Amygdala (tissue), 56 donors: Measurements from ENCODE around the gene OR6C1.
"Not testable (repeated sequence)": the region's sequence is repeated elsewhere in the genome, so short reads cannot be mapped to it uniquely, and the experiment has no call there.

Source experiments
- DNase-seq, 56 donors: peaks; one replicate each; lab custom pipeline; 2025; lab: John Stamatoyannopoulos, UW

The OR6C1 gene

DNA sequence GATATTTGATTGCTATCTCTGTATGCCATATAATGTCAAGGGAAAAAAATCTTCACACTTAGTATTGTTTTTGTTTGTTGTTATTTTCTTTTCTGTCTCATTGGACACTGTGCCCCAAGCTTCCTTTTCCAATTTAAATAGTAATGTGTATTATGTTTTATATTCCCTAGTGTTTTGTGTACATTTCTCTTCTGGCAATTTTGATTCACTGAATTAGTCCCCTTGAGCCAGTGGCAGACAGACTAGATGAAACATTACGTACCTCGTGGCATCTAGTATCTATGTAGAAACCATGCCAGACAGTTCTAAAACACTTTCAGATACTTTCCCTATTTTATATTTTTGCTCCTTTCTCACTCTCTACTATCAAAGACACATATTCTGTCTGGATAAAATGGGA lies at the start of gene OR6C1:
Gene OR6C1, plus strand, starts transcription at position 301 of the 400 bp plus-strand sequence. CDS start 6,257 bp downstream, outside the sequence.
- DNase-seq, result no peak

DNA sequence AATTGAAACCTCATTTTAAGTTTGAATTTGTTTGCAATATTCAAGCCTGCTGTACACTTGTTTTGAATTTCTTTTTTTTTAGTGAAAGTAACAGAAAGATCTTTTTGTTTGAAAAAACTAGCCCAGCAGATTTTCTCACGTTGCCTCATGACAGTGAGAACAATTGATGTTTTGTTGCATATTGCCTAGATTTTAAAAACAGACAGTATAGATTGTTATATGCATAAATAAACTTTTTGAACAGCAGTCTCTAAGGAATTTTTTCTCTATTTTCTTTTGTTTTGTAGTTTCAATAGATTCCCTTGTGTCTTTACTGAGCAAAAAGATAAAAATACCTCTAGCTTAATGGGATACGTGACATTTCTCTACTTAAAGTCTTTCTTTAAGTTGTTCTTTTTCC lies 33.2 kb upstream of the OR6C1 start:
- DNase-seq, result no peak

DNA sequence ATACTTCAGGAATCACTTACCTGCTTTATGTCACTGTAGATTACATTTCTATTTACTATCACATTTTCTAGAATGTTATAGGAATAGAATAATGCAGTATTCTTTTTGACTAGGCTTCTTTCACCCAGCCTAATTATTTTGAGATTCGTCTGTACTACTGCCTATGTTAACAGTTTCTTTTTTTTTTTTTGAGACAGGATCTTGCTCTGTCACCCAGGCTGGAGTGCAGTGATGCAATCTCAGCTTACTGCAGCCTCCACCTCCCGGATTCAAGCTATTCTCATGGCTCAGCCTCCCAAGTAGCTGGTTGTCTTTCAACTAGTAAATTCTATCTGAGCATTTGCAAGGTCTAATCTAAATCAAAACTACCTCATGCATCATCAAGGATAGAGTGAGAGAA lies 24.1 kb upstream of the OR6C1 start:
- DNase-seq, result no peak

DNA sequence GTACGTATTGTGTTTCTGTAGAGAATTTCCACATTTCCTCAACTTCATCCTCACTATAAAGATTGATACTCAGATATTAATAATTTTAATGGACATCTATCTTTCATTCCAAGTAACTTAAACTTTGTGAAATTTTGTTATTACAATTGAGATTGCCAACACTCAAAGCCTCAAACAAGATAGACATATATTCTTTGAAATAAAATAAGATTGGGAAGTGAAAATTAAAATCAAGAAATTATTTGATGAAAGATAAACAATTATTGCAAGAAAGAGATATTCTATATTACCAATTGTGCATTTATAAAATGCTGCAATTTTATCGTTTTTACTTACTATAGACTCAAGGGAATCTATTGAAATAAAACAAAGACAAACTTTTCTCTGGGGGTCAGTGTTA lies 17.7 kb upstream of the OR6C1 start, which contains the start of gene OR6C6:
Gene OR6C6, minus strand, starts transcription at position 101 of the 400 bp plus-strand sequence. CDS start 1,337 bp downstream, outside the sequence.
- DNase-seq, result no peak

DNA sequence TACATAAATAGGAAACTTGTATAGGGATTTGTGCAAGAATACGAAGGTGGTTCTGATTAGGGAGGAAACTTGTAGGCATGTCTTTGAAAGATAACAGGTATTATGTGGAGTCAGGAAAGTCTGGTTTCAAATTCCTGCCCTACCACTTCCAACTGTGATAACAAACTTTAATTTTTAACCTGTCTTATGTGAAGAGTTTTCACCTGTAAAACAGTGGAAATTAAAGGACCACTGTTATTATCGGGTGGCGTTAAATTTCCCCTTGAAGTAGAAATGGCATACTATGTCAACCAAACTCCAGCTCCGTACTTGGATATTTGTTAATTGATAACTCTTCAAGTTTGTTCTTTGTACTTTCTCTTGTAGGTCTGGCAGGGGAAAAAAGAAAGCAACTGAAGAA lies 6.1 kb downstream of the OR6C1 start:
- DNase-seq, result no peak

DNA sequence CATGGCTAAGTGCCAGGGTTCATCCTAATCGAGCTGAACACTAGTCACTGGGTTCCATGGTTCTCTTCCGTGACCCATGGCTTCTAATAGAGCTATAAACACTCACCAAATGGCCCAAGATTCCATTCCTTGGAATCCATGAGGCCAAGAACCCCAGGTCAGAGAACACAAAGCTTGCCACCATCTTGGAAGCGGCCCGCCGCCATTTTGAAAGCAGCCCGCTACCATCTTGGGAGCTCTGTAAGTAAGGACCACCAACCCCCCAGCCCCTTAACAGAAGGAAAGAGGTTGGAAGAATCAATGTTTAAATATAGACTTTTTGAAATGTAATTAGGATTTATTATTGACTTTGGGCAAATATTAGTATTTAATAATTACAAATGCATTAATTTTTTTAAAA lies 11.7 kb downstream of the OR6C1 start:
- DNase-seq, result not testable (repeated sequence)

DNA sequence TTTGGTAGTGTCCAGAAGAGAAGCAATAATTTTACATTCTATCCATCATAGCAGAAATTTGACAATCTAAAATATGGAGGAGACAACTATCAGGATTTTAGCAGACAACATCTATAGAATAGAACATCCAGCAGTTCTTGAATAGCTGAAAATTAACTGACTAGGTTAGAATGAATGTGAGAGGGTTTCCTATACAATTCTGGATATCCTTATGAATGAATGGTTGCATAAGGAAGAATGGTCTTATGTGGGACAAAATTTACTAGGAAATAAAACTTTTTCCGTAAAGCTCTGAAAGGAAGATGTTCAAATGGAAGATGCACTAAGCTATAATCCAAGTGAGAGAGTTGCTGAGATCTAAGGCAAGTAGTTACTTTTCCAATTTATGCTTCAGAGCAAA lies 16.3 kb downstream of the OR6C1 start, which contains the start of gene OR6C3:
Gene OR6C3, plus strand, starts transcription at position 301 of the 400 bp plus-strand sequence. CDS start 955 bp downstream, outside the sequence.
- DNase-seq, result no peak

DNA sequence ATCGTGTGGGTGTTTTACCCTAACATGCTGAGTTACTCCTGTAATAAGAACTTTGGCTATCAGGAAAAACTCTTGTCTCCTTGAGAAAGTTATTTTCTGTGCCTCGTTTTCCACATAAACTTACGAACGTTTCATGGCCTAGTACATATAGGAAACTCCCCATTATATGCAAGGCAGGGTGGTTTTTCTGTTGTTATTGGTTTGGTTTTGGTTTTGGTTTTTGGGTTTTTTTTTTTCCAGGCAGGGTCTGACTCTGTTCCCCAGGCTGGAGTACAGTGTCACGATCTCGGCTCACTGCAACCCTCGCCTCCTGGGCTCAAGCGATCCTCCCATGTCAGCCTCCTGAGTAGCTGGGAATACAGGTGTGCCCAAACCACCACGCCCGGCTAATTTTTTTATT lies 21.9 kb downstream of the OR6C1 start:
- no peak for DNase-seq

DNA sequence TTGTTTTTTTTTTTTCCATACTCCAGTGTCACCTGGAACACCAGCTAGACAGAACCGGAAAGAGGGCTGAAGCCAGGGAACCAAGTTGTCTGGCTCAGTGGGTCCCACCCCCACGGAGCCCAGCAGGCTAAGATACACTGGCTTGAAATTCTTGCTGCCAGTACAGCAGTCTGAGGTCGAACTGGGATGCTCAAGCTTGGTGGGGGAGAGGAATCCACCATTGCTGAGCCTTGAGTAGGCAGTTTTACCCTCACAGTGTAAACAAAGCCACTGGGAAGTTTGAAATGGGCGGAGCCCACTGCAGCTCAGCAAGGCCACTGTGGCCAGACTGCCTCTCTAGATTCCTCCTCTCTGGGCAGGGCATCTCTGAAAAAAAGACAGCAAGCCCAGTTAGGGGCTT lies 41.2 kb downstream of the OR6C1 start:
- not testable (repeated sequence) for DNase-seq

DNA sequence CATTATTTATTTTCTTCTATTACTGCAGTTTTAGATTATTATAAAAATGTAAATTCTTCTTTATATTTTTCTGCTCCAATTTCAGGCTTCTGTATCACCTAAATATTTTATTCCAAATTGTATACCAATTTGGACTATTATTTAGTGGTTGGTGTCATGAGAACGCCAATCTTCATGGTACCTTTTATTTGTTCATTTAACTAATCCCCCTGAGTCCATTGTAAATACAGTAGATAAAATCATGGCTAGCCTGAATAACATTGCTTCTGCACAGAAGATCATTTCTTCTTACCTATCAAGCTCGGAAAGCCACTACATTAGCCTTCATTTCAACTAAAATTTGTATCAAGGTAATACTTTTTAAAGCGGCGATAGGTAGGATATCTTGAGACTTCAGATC lies 48.5 kb downstream of the OR6C1 start, which contains the start of gene OR6C75:
Gene OR6C75, plus strand, starts transcription at position 301 of the 400 bp plus-strand sequence. CDS start 2,136 bp downstream, outside the sequence.
- DNase-seq, result no peak

DNA sequence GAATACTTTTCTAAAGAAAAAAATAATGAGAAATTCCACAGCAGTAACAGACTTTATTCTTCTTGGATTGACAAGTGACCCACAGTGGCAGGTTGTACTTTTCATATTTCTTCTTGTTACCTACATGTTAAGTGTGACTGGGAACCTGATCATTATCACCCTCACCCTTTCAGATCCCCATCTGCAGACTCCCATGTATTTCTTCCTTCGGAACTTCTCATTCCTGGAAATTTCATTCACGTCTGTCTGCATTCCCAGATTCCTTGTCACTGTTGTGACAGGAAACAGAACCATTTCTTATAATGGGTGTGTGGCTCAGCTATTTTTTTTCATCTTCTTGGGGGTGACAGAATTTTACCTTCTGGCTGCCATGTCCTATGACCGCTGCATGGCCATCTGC lies 50.9 kb downstream of the OR6C1 start:
- no peak for DNase-seq
